ENCODE results near the gene ATR.
A peak's percentile ranks its signal among the peaks of the same experiment; 100 is the strongest.
"Not testable (repeated sequence)": the region's sequence is repeated elsewhere in the genome, so short reads cannot be mapped to it uniquely, and the experiment has no call there.

ATR gene

GRCh38 chr3:142447852-142448823 lies 130.4 kb downstream of the ATR start, which contains the start of gene XRN1:
Gene XRN1 (minus strand): TSS chr3:142448037. CDS start chr3:142447944, 93 bp downstream.
- peak; percentile 85 to 91 for DNase-seq (ENCODE audit: low read depth in 2 of 2)

GRCh38 chr3:142447301-142447851 lies 131.2 kb downstream of the ATR start:
- DNase-seq (ENCODE audit: low read depth in 2 of 2): peak; percentile 10 to 15

GRCh38 chr3:142445816-142446254 lies 132.7 kb downstream of the ATR start:
- no peak for DNase-seq (ENCODE audit: low read depth in 2 of 2)

GRCh38 chr3:142444343-142444742 lies 134.2 kb downstream of the ATR start:
- no peak for DNase-seq (ENCODE audit: low read depth in 2 of 2)

GRCh38 chr3:142443060-142443459 lies 135.5 kb downstream of the ATR start:
- DNase-seq (ENCODE audit: low read depth in 2 of 2): not testable (repeated sequence)

- not testable (repeated sequence) for DNase-seq (ENCODE audit: low read depth in 2 of 2)
Observed at GRCh38 chr3:142439499-142440220, 138.9 kb downstream of the ATR start.

GRCh38 chr3:142438096-142438495 lies 140.4 kb downstream of the ATR start:
- DNase-seq (ENCODE audit: low read depth in 2 of 2): not testable (repeated sequence)

GRCh38 chr3:142436951-142437585 lies 141.5 kb downstream of the ATR start:
- no peak for DNase-seq (ENCODE audit: low read depth in 2 of 2)

- no peak for DNase-seq (ENCODE audit: low read depth in 2 of 2)
Observed at GRCh38 chr3:142434503-142434902, 144.0 kb downstream of the ATR start.

GRCh38 chr3:142433110-142433509 lies 145.4 kb downstream of the ATR start:
- DNase-seq (ENCODE audit: low read depth in 2 of 2): no peak

GRCh38 chr3:142429582-142429981 lies 149.0 kb downstream of the ATR start:
- no peak for DNase-seq (ENCODE audit: low read depth in 2 of 2)

GRCh38 chr3:142424754-142425153 lies 153.8 kb downstream of the ATR start:
- DNase-seq (ENCODE audit: low read depth in 2 of 2): no peak

- no peak for DNase-seq (ENCODE audit: low read depth in 2 of 2)
Observed at GRCh38 chr3:142418926-142419592, 159.5 kb downstream of the ATR start.

- no peak for DNase-seq (ENCODE audit: low read depth in 2 of 2)
Observed at GRCh38 chr3:142417302-142417701, 161.2 kb downstream of the ATR start.

GRCh38 chr3:142400537-142400936 lies 178.0 kb downstream of the ATR start:
- not testable (repeated sequence) for DNase-seq (ENCODE audit: low read depth in 2 of 2)

Data from stimulated activated CD8-positive, alpha-beta memory T cell treated with anti-CD3 and anti-CD28 coated beads, Interleukin-7, amount 100 ng/mL, for 4 hours (primary cell).